ENCODE results near the gene DNAH3. TPM values are rescaled to one million over a fixed set of nuclear protein-coding genes. Genes with fewer than 3 reads are reported as not detected.

DNAH3 gene
- total RNA-seq, 1 donor from 2014 or later: not detected

- no peak for DNase-seq (ENCODE audit: low read depth)
- no peak for TF ChIP-seq CTCF (conservative IDR thresholded peaks at IDR 0.05; ENCODE audit: low read depth, low read length)
- H3K4me3 ChIP-seq (ENCODE audit: low read depth, low read length): no peak overlapping the region
Observed at GRCh38 chr16:21167360-21167759, 16.7 kb upstream of the DNAH3 start.

GRCh38 chr16:21166561-21166961 is 15.9 kb upstream of the DNAH3 start:
- no peak for TF ChIP-seq CTCF (conservative IDR thresholded peaks at IDR 0.05; ENCODE audit: low read depth, low read length)
- no peak overlapping the region for H3K4me3 ChIP-seq (ENCODE audit: low read depth, low read length)
- no peak for DNase-seq (ENCODE audit: low read depth)

- no peak for DNase-seq (ENCODE audit: low read depth)
- H3K4me3 ChIP-seq (ENCODE audit: low read depth, low read length): no peak overlapping the region
- TF ChIP-seq CTCF (conservative IDR thresholded peaks at IDR 0.05; ENCODE audit: low read depth, low read length): no peak
Observed at GRCh38 chr16:21164521-21165168, 14.0 kb upstream of the DNAH3 start.

GRCh38 chr16:21163576-21163975 is 12.9 kb upstream of the DNAH3 start:
- no peak overlapping the region for H3K4me3 ChIP-seq (ENCODE audit: low read depth, low read length)
- no peak for DNase-seq (ENCODE audit: low read depth)
- no peak for TF ChIP-seq CTCF (conservative IDR thresholded peaks at IDR 0.05; ENCODE audit: low read depth, low read length)

- DNase-seq (ENCODE audit: low read depth): no peak
- TF ChIP-seq CTCF (conservative IDR thresholded peaks at IDR 0.05; ENCODE audit: low read depth, low read length): no peak
- no peak overlapping the region for H3K4me3 ChIP-seq (ENCODE audit: low read depth, low read length)
Observed at GRCh38 chr16:21162661-21163151, 12.1 kb upstream of the DNAH3 start.

- H3K4me3 ChIP-seq (ENCODE audit: low read depth, low read length): no peak overlapping the region
- DNase-seq (ENCODE audit: low read depth): no peak
- TF ChIP-seq CTCF (conservative IDR thresholded peaks at IDR 0.05; ENCODE audit: low read depth, low read length): no peak
Observed at GRCh38 chr16:21161211-21161610, 10.6 kb upstream of the DNAH3 start.

DNA sequence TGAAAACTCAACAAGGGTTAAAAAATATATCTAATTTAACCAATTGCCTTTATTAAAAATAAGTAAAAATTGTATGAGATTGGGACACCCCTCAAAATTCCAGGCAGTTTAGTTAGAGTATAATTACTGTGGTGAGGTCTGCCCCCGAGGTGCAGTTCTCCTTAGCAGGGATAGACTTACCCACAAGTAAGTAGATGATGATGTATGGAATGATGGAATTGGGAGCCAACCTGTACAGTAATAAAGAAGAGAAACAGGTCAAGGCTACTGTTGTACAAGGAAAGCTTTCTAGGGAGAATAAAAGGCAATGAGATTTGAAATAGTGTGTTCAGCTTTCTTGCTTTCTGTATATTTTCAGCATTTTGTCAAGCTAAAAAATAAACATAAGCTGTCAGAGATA is 9.6 kb upstream of the DNAH3 start:
- no peak overlapping the region for H3K4me3 ChIP-seq (ENCODE audit: low read depth, low read length)
- no peak for DNase-seq (ENCODE audit: low read depth)
- no peak for TF ChIP-seq CTCF (conservative IDR thresholded peaks at IDR 0.05; ENCODE audit: low read depth, low read length)
